PC-3 (cell line): ENCODE measurements around the gene CCL13. TPM values are rescaled to one million over a fixed set of nuclear protein-coding genes. Genes with fewer than 3 reads are reported as not detected.

Experiments used
- ATAC-seq: fragments of 200-7000 bp; cut with Tn5 transposase; 2 replicates; pipeline ENCODE4 v1.9.1; 2020; ENCODE audit warnings: mild to moderate bottlenecking, moderate library complexity
- BruUV-seq: library from RNA; stranded (reverse); fragments of 400-500 nt; replicated peaks from 2 replicates; lab custom pipeline; 2021; lab: Mats Ljungman, UMichigan
- CTCF ChIA-PET: fragments of 300-600 bp; sonication (Branson Sonifier 250); formaldehyde crosslinking; loops from one replicate; lab custom pipeline; 2022; ENCODE audit warnings: antibody characterized with exemption; lab: Charles Lee
- POLR2A ChIA-PET: fragments of 300-600 bp; sonication (Branson Sonifier 250); formaldehyde crosslinking; loops from one replicate; lab custom pipeline; 2022; ENCODE audit warnings: antibody characterized with exemption; ENCODE audit not compliant: unreplicated experiment; lab: Charles Lee
- DNase-seq: peaks from one replicate; pipeline ENCODE4 v3.0.0-alpha.2; 2015
- H2AFZ ChIP-seq: fragments of 300-600 bp; sonication (generic); 2 replicates; pipeline ENCODE4 v1.6.0; 2016; ENCODE audit warnings: antibody characterized with exemption, low read length
- H3F3A ChIP-seq: fragments of 300-600 bp; sonication (generic); one replicate; pipeline ENCODE4 v1.6.0; 2017; ENCODE audit warnings: antibody characterized with exemption, low read length, control low read depth, mild to moderate bottlenecking; ENCODE audit not compliant: unreplicated experiment
- H3K27ac ChIP-seq: fragments of 300-600 bp; sonication (generic); 2 replicates; pipeline ENCODE4 v1.5.1; 2016; ENCODE audit warnings: mild to moderate bottlenecking, low read length
- H3K27me3 ChIP-seq: fragments of 300-600 bp; sonication (generic); 2 replicates; pipeline ENCODE4 v1.6.1; 2016; ENCODE audit warnings: low read length, mixed read lengths
- H3K36me3 ChIP-seq: fragments of 300-600 bp; sonication (generic); 2 replicates; pipeline ENCODE4 v1.6.1; 2016; ENCODE audit warnings: low read depth, mixed run types, low read length, mixed read lengths
- H3K4me1 ChIP-seq: fragments of 300-600 bp; sonication (generic); 2 replicates; pipeline ENCODE4 v1.5.1; 2016; ENCODE audit warnings: low read length; ENCODE audit not compliant: insufficient read depth
- H3K4me2 ChIP-seq: fragments of 300-600 bp; sonication (generic); 2 replicates; pipeline ENCODE4 v1.6.0; 2016; ENCODE audit warnings: low read length
- H3K4me3 ChIP-seq: fragments of 300-600 bp; sonication (generic); 2 replicates; pipeline ENCODE4 v1.5.1; 2016; ENCODE audit warnings: mild to moderate bottlenecking, low read length, mixed read lengths
- H3K79me2 ChIP-seq: fragments of 300-600 bp; sonication (generic); 2 replicates; pipeline ENCODE4 v1.6.1; 2017; ENCODE audit warnings: low read length, mixed read lengths
- H3K9ac ChIP-seq: fragments of 300-600 bp; sonication (generic); 2 replicates; pipeline ENCODE4 v1.6.0; 2016; ENCODE audit warnings: mild to moderate bottlenecking, low read length
- H3K9me2 ChIP-seq: fragments of 300-600 bp; sonication (generic); replicated peaks from 2 replicates; pipeline ENCODE4 v1.6.1; 2016; ENCODE audit warnings: mixed run types, low read length, mixed read lengths
- H3K9me3 ChIP-seq: fragments of 300-600 bp; sonication (generic); 2 replicates; pipeline ENCODE4 v1.6.1; 2016; ENCODE audit warnings: low read length, mixed read lengths
- H4K20me1 ChIP-seq: fragments of 300-600 bp; sonication (generic); 2 replicates; pipeline ENCODE4 v1.6.1; 2016; ENCODE audit warnings: low read length, mixed read lengths
- EZH2 ChIP-seq: fragments of 300-600 bp; sonication (generic); IDR thresholded peaks from one replicate; pipeline ENCODE4 v1.6.1; 2017; ENCODE audit warnings: antibody characterized with exemption, mild to moderate bottlenecking, low read length; ENCODE audit not compliant: unreplicated experiment
- EZH2phosphoT487 ChIP-seq: fragments of 300-600 bp; sonication (generic); IDR thresholded peaks from 2 replicates; pipeline ENCODE4 v1.6.1; 2018; ENCODE audit warnings: mild to moderate bottlenecking, antibody characterized with exemption, low read length, borderline replicate concordance
- intact Hi-C: fragments of 100-400 bp; cut with micrococcal nuclease; formaldehyde crosslinking; loops from 2 replicates; pipeline ENCODE4 v1.9.0; 2023
- total RNA-seq: library from RNA; depleted of rRNA; stranded (reverse); fragments of >200 nt; gene quantifications from 2 replicates; pipeline ENCODE4 v1.2.3, GENCODE V29; 2014
- TF ChIP-seq, protein P1 (sequence below): fragments of 300-600 bp; sonication (generic); conservative IDR thresholded peaks from 2 replicates; pipeline ENCODE4 v1.5.1; 2017; ENCODE audit warnings: antibody characterized with exemption, low read depth, mild to moderate bottlenecking, low read length

CCL13 gene
- total RNA-seq, 1 experiment from 2014 or later, result not detected

DNA sequence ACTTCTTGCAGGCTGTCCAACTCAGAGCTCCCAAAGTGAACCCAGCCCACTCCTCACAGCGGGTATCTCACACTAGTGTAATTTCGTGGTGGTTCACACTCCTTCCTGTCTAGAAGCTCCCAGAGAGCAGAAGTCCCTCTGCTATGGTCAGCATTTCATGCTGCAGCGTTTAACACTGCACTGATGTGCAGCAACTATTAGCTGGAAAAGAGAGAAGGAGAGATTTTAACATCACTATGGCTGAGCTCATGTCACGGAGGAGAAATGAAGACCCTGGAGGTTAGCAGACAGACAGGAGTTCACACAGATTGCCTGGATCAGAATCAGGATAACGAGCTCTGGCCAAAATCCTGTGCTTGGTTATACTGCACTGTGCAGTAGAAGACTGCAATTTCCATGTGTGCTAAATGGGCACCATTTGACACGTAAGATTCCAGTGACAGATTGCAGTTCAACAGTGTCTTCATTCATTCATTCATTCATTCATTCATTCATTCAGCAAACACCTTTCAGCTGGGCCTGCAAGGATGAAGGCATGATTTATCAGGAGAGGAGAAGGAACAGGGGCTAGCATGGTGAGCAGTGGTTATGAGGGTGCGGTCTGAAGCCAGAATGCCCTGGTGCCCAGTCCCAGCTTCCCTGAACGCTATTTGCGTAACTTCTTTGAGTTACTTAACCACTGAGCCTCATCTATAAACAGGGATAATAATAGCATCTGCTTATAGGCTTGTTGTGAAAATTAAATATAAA lies 12.1 kb downstream of the CCL13 start:
- Histone ChIP-seq H4K20me1 (no peaks in the 10 kb centered on the region), H3K36me3 (no peaks in the 10 kb centered on the region), H2AFZ (no peak overlapping the region), H3K9ac (no peak overlapping the region), H3K27me3 (no peaks in the 10 kb centered on the region), H3K9me2 (no peaks in the 10 kb centered on the region), H3K4me3 (no peak overlapping the region), H3K79me2 (no peaks in the 10 kb centered on the region), H3K27ac (no peak overlapping the region), H3F3A (no peaks in the 10 kb centered on the region), H3K4me2 (no peak overlapping the region), H3K4me1 (no peaks in the 10 kb centered on the region), H3K9me3 (no peaks in the 10 kb centered on the region)
- intact Hi-C loops, result no loop called here
- no peak for DNase-seq
- no TSS peak for BruUV-seq
- POLR2A ChIA-PET, result no interaction called here
- no peak for ATAC-seq
- CTCF ChIA-PET, result no interaction called here
- TF ChIP-seq EZH2, result no peak
- no peak for TF ChIP-seq EZH2phosphoT487
- TF ChIP-seq, protein P1, sequence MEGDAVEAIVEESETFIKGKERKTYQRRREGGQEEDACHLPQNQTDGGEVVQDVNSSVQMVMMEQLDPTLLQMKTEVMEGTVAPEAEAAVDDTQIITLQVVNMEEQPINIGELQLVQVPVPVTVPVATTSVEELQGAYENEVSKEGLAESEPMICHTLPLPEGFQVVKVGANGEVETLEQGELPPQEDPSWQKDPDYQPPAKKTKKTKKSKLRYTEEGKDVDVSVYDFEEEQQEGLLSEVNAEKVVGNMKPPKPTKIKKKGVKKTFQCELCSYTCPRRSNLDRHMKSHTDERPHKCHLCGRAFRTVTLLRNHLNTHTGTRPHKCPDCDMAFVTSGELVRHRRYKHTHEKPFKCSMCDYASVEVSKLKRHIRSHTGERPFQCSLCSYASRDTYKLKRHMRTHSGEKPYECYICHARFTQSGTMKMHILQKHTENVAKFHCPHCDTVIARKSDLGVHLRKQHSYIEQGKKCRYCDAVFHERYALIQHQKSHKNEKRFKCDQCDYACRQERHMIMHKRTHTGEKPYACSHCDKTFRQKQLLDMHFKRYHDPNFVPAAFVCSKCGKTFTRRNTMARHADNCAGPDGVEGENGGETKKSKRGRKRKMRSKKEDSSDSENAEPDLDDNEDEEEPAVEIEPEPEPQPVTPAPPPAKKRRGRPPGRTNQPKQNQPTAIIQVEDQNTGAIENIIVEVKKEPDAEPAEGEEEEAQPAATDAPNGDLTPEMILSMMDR, result no peak

DNA sequence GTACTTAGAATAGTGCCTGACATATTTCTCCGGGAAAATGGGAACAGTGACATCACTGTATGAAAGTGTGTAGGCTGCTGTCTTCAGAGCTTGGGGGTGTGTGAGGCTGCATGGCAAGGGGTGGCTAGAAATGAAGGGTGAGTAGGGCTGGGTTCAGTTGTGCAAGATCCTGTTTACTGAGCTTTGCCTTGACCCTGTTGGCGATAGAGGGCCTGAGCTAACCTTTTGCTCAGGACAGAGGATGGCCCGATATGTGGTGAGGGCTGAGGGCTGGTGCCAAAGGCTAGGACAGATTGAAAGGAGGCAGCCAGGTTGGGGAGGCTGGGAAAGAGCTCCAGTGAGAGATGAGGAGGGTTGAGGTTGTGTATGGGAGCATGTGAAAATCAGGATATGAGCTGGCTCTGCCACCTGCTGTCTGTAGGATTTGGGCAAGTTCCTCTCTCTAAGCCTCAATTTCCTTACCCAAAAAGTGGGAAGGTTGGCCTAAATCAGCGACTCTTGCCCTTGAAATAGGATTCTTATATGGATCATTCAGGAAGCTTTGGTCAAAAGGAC lies 12.7 kb downstream of the CCL13 start:
- DNase-seq, result no peak
- no peaks in the 10 kb centered on the region for H3K36me3 ChIP-seq
- BruUV-seq, result no TSS peak
- H3K4me3 ChIP-seq, result no peak overlapping the region
- H3K79me2 ChIP-seq, result no peaks in the 10 kb centered on the region
- H2AFZ ChIP-seq, result no peak overlapping the region
- ATAC-seq, result no peak
- TF ChIP-seq EZH2phosphoT487 (no peak), EZH2 (no peak)
- TF ChIP-seq, protein P1, result no peak
- H3F3A ChIP-seq, result no peaks in the 10 kb centered on the region
- intact Hi-C loops, result no loop called here
- H3K9me2 ChIP-seq, result no peaks in the 10 kb centered on the region
- H3K4me2 ChIP-seq, result no peak overlapping the region
- no peaks in the 10 kb centered on the region for H3K9me3 ChIP-seq
- no peak overlapping the region for H3K27ac ChIP-seq
- H4K20me1 ChIP-seq, result no peaks in the 10 kb centered on the region
- CTCF ChIA-PET, result no interaction called here
- no peaks in the 10 kb centered on the region for H3K4me1 ChIP-seq
- no peak overlapping the region for H3K9ac ChIP-seq
- POLR2A ChIA-PET, result no interaction called here
- no peaks in the 10 kb centered on the region for H3K27me3 ChIP-seq

DNA sequence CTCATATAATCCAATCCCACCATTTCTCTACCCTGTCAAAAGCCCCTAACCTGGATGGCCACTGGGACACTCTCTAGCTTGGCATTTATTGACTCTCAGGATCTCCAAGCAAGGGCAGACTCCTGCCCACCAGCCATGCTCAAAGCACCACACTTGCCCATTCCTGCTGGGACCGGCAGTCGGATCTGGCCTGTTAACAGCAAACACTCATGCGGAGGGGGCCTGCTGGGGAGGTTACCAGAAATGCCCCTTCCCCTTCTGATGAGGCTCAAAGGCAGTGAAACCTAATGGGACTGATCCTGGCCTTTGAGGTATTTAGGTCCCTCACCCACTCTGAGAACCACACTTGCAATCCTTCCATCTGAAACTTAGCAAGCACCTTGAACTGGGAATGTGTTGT lies 13.3 kb downstream of the CCL13 start:
- Histone ChIP-seq H3K4me3 (no peak overlapping the region), H2AFZ (no peak overlapping the region), H4K20me1 (no peaks in the 10 kb centered on the region), H3K9me2 (no peaks in the 10 kb centered on the region), H3F3A (no peaks in the 10 kb centered on the region), H3K4me2 (no peak overlapping the region), H3K27ac (no peak overlapping the region), H3K79me2 (no peaks in the 10 kb centered on the region), H3K9ac (no peak overlapping the region), H3K36me3 (no peaks in the 10 kb centered on the region), H3K4me1 (no peaks in the 10 kb centered on the region), H3K9me3 (no peaks in the 10 kb centered on the region), H3K27me3 (no peaks in the 10 kb centered on the region)
- intact Hi-C loops, result no loop called here
- ChIA-PET POLR2A (no interaction called here), CTCF (no interaction called here)
- ATAC-seq (no peak), DNase-seq (no peak)
- BruUV-seq, result no TSS peak
- TF ChIP-seq EZH2phosphoT487, result no peak
- no peak for TF ChIP-seq EZH2
- TF ChIP-seq, protein P1, result no peak
